Liver (tissue), 9 donors: ENCODE measurements around the gene KNDC1. TPM values are rescaled to one million over a fixed set of nuclear protein-coding genes. Genes with fewer than 3 reads are reported as not detected.

Experiments
- DNase-seq: peaks from one replicate; pipeline ENCODE4 v3.0.0-alpha.2; 2017; ENCODE audit warnings: low spot score
- H3K27ac ChIP-seq, 2 donors: one replicate each; pipeline ENCODE4 v1.7.0; 2013; ENCODE audit warnings: inconsistent platforms in 2 of 2, low read length in 2 of 2, control low read depth in 1 of 2, low read depth in 1 of 2, mild to moderate bottlenecking in 1 of 2
- H3K27me3 ChIP-seq, 4 donors: one replicate each; pipeline versions ENCODE4 v1.6.1 to v1.7.0; 2013; ENCODE audit warnings: low read length in 3 of 4, inconsistent platforms in 1 of 4, mild to moderate bottlenecking in 1 of 4, moderate library complexity in 1 of 4; ENCODE audit not compliant: control insufficient read depth in 4 of 4, insufficient read depth in 4 of 4
- H3K36me3 ChIP-seq, 4 donors: one replicate each; pipeline versions ENCODE4 v1.6.1 to v1.7.0; 2013; ENCODE audit warnings: low read length in 3 of 4, mild to moderate bottlenecking in 3 of 4, low read depth in 1 of 4, moderate library complexity in 1 of 4; ENCODE audit not compliant: control insufficient read depth in 4 of 4, insufficient read depth in 3 of 4
- H3K4me1 ChIP-seq, 4 donors: one replicate each; pipeline versions ENCODE4 v1.6.1 to v1.7.0; 2013; ENCODE audit warnings: low read length in 3 of 4, mild to moderate bottlenecking in 3 of 4, moderate library complexity in 1 of 4; ENCODE audit not compliant: control insufficient read depth in 4 of 4, insufficient read depth in 4 of 4
- H3K4me3 ChIP-seq, 3 donors: one replicate each; pipeline versions ENCODE4 v1.6.1 to v1.7.0; 2013; ENCODE audit warnings: low read length in 3 of 3, control low read depth in 1 of 3, low read depth in 1 of 3, mild to moderate bottlenecking in 1 of 3
- H3K9ac ChIP-seq, 2 donors: one replicate each; pipeline ENCODE4 v1.7.0; 2013; ENCODE audit warnings: low read length in 2 of 2, mild to moderate bottlenecking in 2 of 2, moderate library complexity in 2 of 2, control low read depth in 1 of 2, low read depth in 1 of 2
- H3K9me3 ChIP-seq, 4 donors: one replicate each; pipeline versions ENCODE4 v1.6.1 to v1.7.0; 2013; ENCODE audit warnings: low read length in 3 of 4; ENCODE audit not compliant: control insufficient read depth in 4 of 4
- EGR1 ChIP-seq, 2 donors: IDR thresholded peaks; 2 replicates each; pipeline ENCODE4 v1.6.1; 2016 to 2018; ENCODE audit warnings: antibody characterized with exemption in 2 of 2, low read depth in 2 of 2
- FOXA1 ChIP-seq: IDR thresholded peaks from 2 replicates; pipeline ENCODE4 v1.6.1; 2016; ENCODE audit warnings: antibody characterized with exemption
- FOXA2 ChIP-seq: IDR thresholded peaks from 2 replicates; pipeline ENCODE4 v1.6.1; 2016; ENCODE audit warnings: antibody characterized with exemption
- GABPA ChIP-seq, 2 donors: IDR thresholded peaks in 1 of 2; conservative IDR thresholded peaks in 1 of 2; 2 replicates each; pipeline ENCODE4 v1.6.1; 2016; ENCODE audit warnings: antibody characterized with exemption in 2 of 2, mild to moderate bottlenecking in 1 of 2, moderate library complexity in 1 of 2
- HNF4A ChIP-seq, 2 donors: conservative IDR thresholded peaks; 2 replicates each; pipeline ENCODE4 v1.6.1; 2016; ENCODE audit warnings: antibody characterized with exemption in 2 of 2, mild to moderate bottlenecking in 2 of 2
- HNF4G ChIP-seq: IDR thresholded peaks from 2 replicates; pipeline ENCODE4 v1.6.1; 2016; ENCODE audit warnings: antibody characterized with exemption
- JUND ChIP-seq, 2 donors: IDR thresholded peaks; 2 replicates each; pipeline ENCODE4 v1.6.1; 2016; ENCODE audit warnings: antibody characterized with exemption in 2 of 2
- MAX ChIP-seq: IDR thresholded peaks from 2 replicates; pipeline ENCODE4 v1.6.1; 2016; ENCODE audit warnings: antibody characterized with exemption
- NR2F2 ChIP-seq: IDR thresholded peaks from 2 replicates; pipeline ENCODE4 v1.6.1; 2016; ENCODE audit warnings: antibody characterized with exemption
- RAD21 ChIP-seq, 2 donors: IDR thresholded peaks; 2 replicates each; pipeline ENCODE4 v1.6.1; 2016; ENCODE audit warnings: antibody characterized with exemption in 2 of 2, mild to moderate bottlenecking in 2 of 2
- RXRA ChIP-seq, 2 donors: IDR thresholded peaks; 2 replicates each; pipeline ENCODE4 v1.6.1; 2017 to 2018; ENCODE audit warnings: antibody characterized with exemption in 2 of 2, mild to moderate bottlenecking in 1 of 2
- TAF1 ChIP-seq: conservative IDR thresholded peaks from 2 replicates; pipeline ENCODE4 v1.6.1; 2016; ENCODE audit warnings: antibody characterized with exemption, mild to moderate bottlenecking
- YY1 ChIP-seq: IDR thresholded peaks from 2 replicates; pipeline ENCODE4 v1.6.1; 2016; ENCODE audit warnings: antibody characterized with exemption, mild to moderate bottlenecking
- WGBS: extraction: QIAGEN DNeasy Blood & Tissue Kit; methylation state at CpG from one replicate; pipeline ENCODE4 v1.1.7; 2013; 5-methylcytosine and 5-hydroxymethylcytosine counted together
- polyA plus RNA-seq, 2 donors: library from polyadenylated mRNA; stranded (reverse) in 1 of 2; unstranded in 1 of 2; fragments of 200-250 nt in 1 of 2; fragments of >200 nt in 1 of 2; fragmentation: Nextera tagmentation in 1 of 2; extraction: Ambion mirVana in 1 of 2; gene quantifications; one replicate each; pipeline versions ENCODE4 v1.2.1 to v1.2.3, GENCODE V29; 2013 to 2015
- total RNA-seq, 2 donors: library from RNA; depleted of rRNA; stranded (reverse); fragments of >200 nt; gene quantifications; one replicate each; pipeline ENCODE4 v1.2.3, GENCODE V29; 2014
- TF ChIP-seq, protein P1 (sequence below): IDR thresholded peaks from 2 replicates; pipeline ENCODE4 v1.6.1; 2016; ENCODE audit warnings: antibody characterized with exemption
- TF ChIP-seq, protein P2 (sequence below): IDR thresholded peaks from 2 replicates; pipeline ENCODE4 v1.6.1; 2016; ENCODE audit warnings: antibody characterized with exemption
- donor health status: healthy.
- donor health status: healthy.
- donor health status: healthy.
- donor health status: healthy.
- donor health status: healthy.

KNDC1 gene
- total and polyA plus RNA-seq, 4 donors, result 0.53 to 12.9 (median 4.3) TPM

GRCh38 chr10:133224756-133225372 lies 64.8 kb downstream of the KNDC1 start:
- peaks cover 3 to 6% (median 5%) of the 10 kb centered on the region in 4 donors for H3K27me3 ChIP-seq
- TF ChIP-seq HNF4G, result no peak
- no peak for TF ChIP-seq TAF1
- TF ChIP-seq, protein P1, sequence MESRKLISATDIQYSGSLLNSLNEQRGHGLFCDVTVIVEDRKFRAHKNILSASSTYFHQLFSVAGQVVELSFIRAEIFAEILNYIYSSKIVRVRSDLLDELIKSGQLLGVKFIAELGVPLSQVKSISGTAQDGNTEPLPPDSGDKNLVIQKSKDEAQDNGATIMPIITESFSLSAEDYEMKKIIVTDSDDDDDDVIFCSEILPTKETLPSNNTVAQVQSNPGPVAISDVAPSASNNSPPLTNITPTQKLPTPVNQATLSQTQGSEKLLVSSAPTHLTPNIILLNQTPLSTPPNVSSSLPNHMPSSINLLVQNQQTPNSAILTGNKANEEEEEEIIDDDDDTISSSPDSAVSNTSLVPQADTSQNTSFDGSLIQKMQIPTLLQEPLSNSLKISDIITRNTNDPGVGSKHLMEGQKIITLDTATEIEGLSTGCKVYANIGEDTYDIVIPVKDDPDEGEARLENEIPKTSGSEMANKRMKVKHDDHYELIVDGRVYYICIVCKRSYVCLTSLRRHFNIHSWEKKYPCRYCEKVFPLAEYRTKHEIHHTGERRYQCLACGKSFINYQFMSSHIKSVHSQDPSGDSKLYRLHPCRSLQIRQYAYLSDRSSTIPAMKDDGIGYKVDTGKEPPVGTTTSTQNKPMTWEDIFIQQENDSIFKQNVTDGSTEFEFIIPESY, result no peak
- no peak for TF ChIP-seq RXRA (IDR thresholded peaks at IDR 0.05)
- no peak for TF ChIP-seq EGR1 (IDR thresholded peaks at IDR 0.05; ENCODE audit: low read depth in 2 of 2)
- TF ChIP-seq, protein P2, sequence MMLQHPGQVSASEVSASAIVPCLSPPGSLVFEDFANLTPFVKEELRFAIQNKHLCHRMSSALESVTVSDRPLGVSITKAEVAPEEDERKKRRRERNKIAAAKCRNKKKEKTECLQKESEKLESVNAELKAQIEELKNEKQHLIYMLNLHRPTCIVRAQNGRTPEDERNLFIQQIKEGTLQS, result no peak
- no peak for TF ChIP-seq JUND (IDR thresholded peaks at IDR 0.05)
- TF ChIP-seq MAX, result no peak
- TF ChIP-seq FOXA1, result no peak
- no peak for TF ChIP-seq NR2F2
- no peak for TF ChIP-seq GABPA (IDR thresholded peaks at IDR 0.05 in 1 of 2, conservative IDR thresholded peaks at IDR 0.05 in 1 of 2)
- no peak for TF ChIP-seq RAD21 (IDR thresholded peaks at IDR 0.05)
- no peak for TF ChIP-seq FOXA2
- TF ChIP-seq HNF4A (conservative IDR thresholded peaks at IDR 0.05), result no peak
- H3K4me1 ChIP-seq, result no peaks in the 10 kb centered on the region
- no peak overlapping the region for H3K9ac ChIP-seq
- WGBS, result 59% methylated on average over 25 of the region's 25 CpGs
- no peaks in the 10 kb centered on the region for H3K9me3 ChIP-seq
- H3K27ac ChIP-seq, result no peak overlapping the region
- H3K36me3 ChIP-seq, result no peaks in the 10 kb centered on the region
- H3K4me3 ChIP-seq, result no peak overlapping the region
- no peak for DNase-seq

DNA sequence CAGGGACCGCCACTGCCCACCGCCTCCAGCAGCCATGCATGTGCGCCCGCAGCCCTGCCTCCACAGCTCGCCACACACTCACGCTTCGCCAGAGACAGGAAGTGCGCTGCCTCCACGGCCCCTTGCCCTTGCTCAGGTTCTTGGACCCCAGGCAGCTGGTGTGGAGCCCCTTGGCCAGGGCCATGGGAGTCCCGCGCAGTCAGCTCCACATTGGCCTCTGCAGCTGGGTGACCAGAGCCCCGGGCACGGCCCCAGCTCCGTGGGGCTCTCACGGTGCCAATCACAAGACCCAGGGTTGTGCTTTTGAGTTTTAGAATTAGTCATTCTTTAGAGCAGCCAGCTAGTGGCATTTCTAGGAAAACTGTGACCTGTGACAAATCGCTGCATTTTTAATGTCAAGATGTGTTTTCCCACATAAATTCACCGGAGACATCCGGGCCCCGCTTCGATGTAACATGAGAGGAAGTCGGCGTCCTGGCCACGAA lies 65.7 kb downstream of the KNDC1 start:
- 79% methylated on average over 23 of the region's 23 CpGs for WGBS
- DNase-seq, result no peak
- Histone ChIP-seq H3K4me3 (no peak overlapping the region), H3K9ac (no peak overlapping the region), H3K9me3 (no peaks in the 10 kb centered on the region), H3K36me3 (no peaks in the 10 kb centered on the region), H3K4me1 (peaks cover 0 to 5% (median 1%) of the 10 kb centered on the region in 4 donors), H3K27me3 (peaks cover 3 to 15% (median 5%) of the 10 kb centered on the region in 4 donors), H3K27ac (no peak overlapping the region)
- no peak for TF ChIP-seq NR2F2
- TF ChIP-seq GABPA (IDR thresholded peaks at IDR 0.05 in 1 of 2, conservative IDR thresholded peaks at IDR 0.05 in 1 of 2), result no peak
- TF ChIP-seq HNF4G, result no peak
- TF ChIP-seq RXRA (IDR thresholded peaks at IDR 0.05), result no peak
- TF ChIP-seq FOXA2, result no peak
- TF ChIP-seq EGR1 (IDR thresholded peaks at IDR 0.05; ENCODE audit: low read depth in 2 of 2), result no peak
- TF ChIP-seq HNF4A (conservative IDR thresholded peaks at IDR 0.05), result no peak
- TF ChIP-seq, protein P2, result no peak
- no peak for TF ChIP-seq TAF1
- TF ChIP-seq FOXA1, result no peak
- no peak for TF ChIP-seq YY1
